AG04449 (cell line): Measurements from ENCODE around the gene STARD3.
A peak's percentile ranks its signal among the peaks of the same experiment; 100 is the strongest.

Experiments used
- CTCF ChIA-PET: fragments of 350-600 bp; formaldehyde crosslinking; extraction: SDS; loops from one replicate; lab custom pipeline; 2021; ENCODE audit warnings: antibody characterized with exemption; lab: Yijun Ruan, JAX
- POLR2A ChIA-PET: fragments of 400-600, 350-600 bp; formaldehyde crosslinking; extraction: SDS; loops from one replicate; lab custom pipeline; 2020; ENCODE audit warnings: antibody characterized with exemption, inconsistent platforms; lab: Yijun Ruan, JAX
- DNase-seq: peaks from one replicate; pipeline ENCODE4 v3.0.0-alpha.2; 2010; ENCODE audit warnings: low read depth, low spot score
- H3K4me3 ChIP-seq: 2 replicates; pipeline ENCODE4 v1.5.1; 2011; ENCODE audit warnings: low read depth, mild to moderate bottlenecking, control low read depth, low read length
- CTCF ChIP-seq: IDR thresholded peaks from one replicate; pipeline ENCODE4 v1.5.1; 2011; ENCODE audit warnings: mild to moderate bottlenecking, moderate library complexity, low read length, control low read depth, inconsistent platforms; ENCODE audit not compliant: insufficient read depth; ENCODE audit errors: missing control alignments

Gene STARD3

GRCh38 chr17:39632153-39632941, 4.6 kb upstream of the STARD3 start:
- no peak overlapping the region for H3K4me3 ChIP-seq

GRCh38 chr17:39633570-39634183, 3.3 kb upstream of the STARD3 start:
- CTCF ChIA-PET: interaction anchor here (0.9 to 28.8 kb wide), 5 partner anchors 7 to 78 kb away, joined by 4 to 822 read pairs (median 781); partner anchors contain the start of genes PPP1R1B and STARD3

More at GRCh38 chr17:39632153-39632941, 4.6 kb upstream of the STARD3 start:
- TF ChIP-seq CTCF: no peak
- ChIA-PET POLR2A (interaction anchor here (0.8 kb wide), 1 partner anchor 9 kb away, joined by 3 read pairs; no protein-coding TSS in a partner anchor), CTCF (interaction anchor here (23.3 to 28.8 kb wide), 3 partner anchors 8 to 77 kb away, joined by 781 to 822 read pairs (median 822); partner anchors contain the start of genes PPP1R1B and STARD3)
- DNase-seq: no peak

GRCh38 chr17:39634384-39634871, 2.5 kb upstream of the STARD3 start:
- no peak for DNase-seq
- CTCF ChIA-PET: interaction anchor here (0.6 to 28.8 kb wide), 16 partner anchors 7 to 470 kb away, joined by 3 to 822 read pairs (median 4); partner anchors contain the start of genes PPP1R1B and STARD3
- H3K4me3 ChIP-seq: no peak overlapping the region
- TF ChIP-seq CTCF: peak; percentile 35
- POLR2A ChIA-PET: no interaction called here

More at GRCh38 chr17:39633570-39634183, 3.3 kb upstream of the STARD3 start:
- no peak for TF ChIP-seq CTCF
- no peak for DNase-seq
- POLR2A ChIA-PET: no interaction called here
- H3K4me3 ChIP-seq: no peak overlapping the region

GRCh38 chr17:39635614-39636176, 1.2 kb upstream of the STARD3 start:
- no peak for DNase-seq
- TF ChIP-seq CTCF: no peak
- ChIA-PET CTCF (interaction anchor here (0.6 to 28.8 kb wide), 8 partner anchors 5 to 101 kb away, joined by 3 to 822 read pairs (median 6); partner anchors contain the start of genes PPP1R1B and STARD3), POLR2A (no interaction called here)
- H3K4me3 ChIP-seq: no peak overlapping the region

- DNase-seq: no peak
- TF ChIP-seq CTCF: no peak
- peak overlapping the region; percentile 93 for H3K4me3 ChIP-seq
- POLR2A ChIA-PET: interaction anchor here (0.5 kb wide), 1 partner anchor 93 kb away, joined by 3 read pairs; no protein-coding TSS in a partner anchor
- CTCF ChIA-PET: interaction anchor here (1.0 to 28.8 kb wide), 3 partner anchors 12 to 18 kb away, joined by 3 to 822 read pairs (median 4); partner anchors contain the start of gene PPP1R1B
These were observed 387 bp upstream of the STARD3 start for GRCh38 chr17:39636587-39636926.
